GM12878 (cell line): ENCODE measurements around the gene DLL1. TPM values are rescaled to one million over a fixed set of nuclear protein-coding genes. Genes with fewer than 3 reads are reported as not detected.

ENCODE experiments used
- ATAC-seq: fragments of 200-7000 bp; cut with Tn5 transposase; 3 replicates; pipeline ENCODE4 v1.9.1; 2020; ENCODE audit warnings: mild to moderate bottlenecking, moderate library complexity
- BruUV-seq: library from RNA; stranded (reverse); fragments of 400-500 nt; replicated peaks from 2 replicates; lab custom pipeline; 2021; lab: Mats Ljungman, UMichigan
- CTCF ChIA-PET: fragments of 300-600 bp; sonication (Branson Sonifier 250); formaldehyde crosslinking; extraction: SDS; loops from one replicate; lab custom pipeline; 2021; ENCODE audit warnings: inconsistent platforms; lab: Yijun Ruan, JAX
- POLR2A ChIA-PET: fragments of 350-600 bp; formaldehyde crosslinking; extraction: SDS; loops from one replicate; lab custom pipeline; 2021; ENCODE audit warnings: inconsistent platforms; lab: Charles Lee
- RAD21 ChIA-PET: fragments of 300-600 bp; sonication (Branson Sonifier 250); formaldehyde crosslinking; loops from one replicate; lab custom pipeline; 2023; ENCODE audit warnings: antibody characterized with exemption; ENCODE audit not compliant: unreplicated experiment; lab: Charles Lee
- SMC1A ChIA-PET: fragments of 300-600 bp; sonication (Branson Sonifier 250); formaldehyde crosslinking; loops from one replicate; lab custom pipeline; 2023; ENCODE audit not compliant: unreplicated experiment, uncharacterized antibody; lab: Charles Lee
- DNase-seq: peaks from one replicate; pipeline ENCODE4 v3.0.0-alpha.2; 2011; ENCODE audit warnings: low read depth, low spot score
- FAIRE-seq: peaks from 3 replicates; lab custom pipeline; 2011; peaks lifted over from hg19 to GRCh38; lab: Jason Lieb, UNC
- H2AFZ ChIP-seq: 2 replicates; pipeline ENCODE4 v1.6.0; 2011; ENCODE audit warnings: low read depth, low read length, control low read depth; ENCODE audit not compliant: control insufficient read depth
- H3K27ac ChIP-seq: 2 replicates; pipeline ENCODE4 v1.5.1; 2011; ENCODE audit warnings: control low read depth; ENCODE audit not compliant: control insufficient read depth, insufficient read depth
- H3K27me3 ChIP-seq, 2 experiments: replicated peaks in 1 of 2; 2 replicates each; pipeline versions ENCODE4 v1.6.0 to v1.6.1; 2011; ENCODE audit warnings: low read length in 1 of 2; ENCODE audit not compliant: control insufficient read depth in 2 of 2, insufficient read depth in 2 of 2
- H3K36me3 ChIP-seq, 2 experiments: 2 replicates each; pipeline ENCODE4 v1.5.1; 2011; ENCODE audit warnings: low read length in 1 of 2; ENCODE audit not compliant: control insufficient read depth in 2 of 2, insufficient read depth in 2 of 2
- H3K4me1 ChIP-seq: 2 replicates; pipeline ENCODE4 v1.6.1; 2011; ENCODE audit warnings: mild to moderate bottlenecking, low read length, moderate library complexity, mixed read lengths; ENCODE audit not compliant: control insufficient read depth, insufficient read depth
- H3K4me2 ChIP-seq: 2 replicates; pipeline ENCODE4 v1.6.0; 2011; ENCODE audit warnings: control low read depth; ENCODE audit not compliant: control insufficient read depth, insufficient read depth
- H3K4me3 ChIP-seq: fragments of 200-600 bp; sonication (generic); 2 replicates; pipeline ENCODE4 v1.5.1; 2016
- H3K79me2 ChIP-seq: 2 replicates; pipeline ENCODE4 v1.6.0; 2011; ENCODE audit warnings: low read length; ENCODE audit not compliant: control insufficient read depth, insufficient read depth
- H3K9ac ChIP-seq: 2 replicates; pipeline ENCODE4 v1.8.0; 2011; ENCODE audit warnings: low read length, control low read depth, mixed read lengths; ENCODE audit not compliant: control insufficient read depth, insufficient read depth
- H3K9me3 ChIP-seq: replicated peaks from 3 replicates; pipeline ENCODE4 v1.5.1; 2011; ENCODE audit warnings: mild to moderate bottlenecking, low read length; ENCODE audit not compliant: control insufficient read depth, insufficient read depth
- H4K20me1 ChIP-seq: 2 replicates; pipeline ENCODE4 v1.6.0; 2011; ENCODE audit not compliant: control insufficient read depth, insufficient read depth
- BRCA1 ChIP-seq: IDR thresholded peaks from 2 replicates; pipeline ENCODE4 v1.6.1; 2011; ENCODE audit warnings: low read depth, low read length, improper control_type of control experiment
- ESRRA ChIP-seq: IDR thresholded peaks from 2 replicates; pipeline ENCODE4 v1.6.1; 2012; ENCODE audit warnings: mild to moderate bottlenecking, low read length, improper control_type of control experiment
- GABPA ChIP-seq: IDR thresholded peaks from 2 replicates; pipeline ENCODE4 v1.6.1; 2014; ENCODE audit warnings: antibody characterized with exemption, low read depth, mild to moderate bottlenecking, inconsistent platforms
- HDGF ChIP-seq: fragments of 450-650 bp; IDR thresholded peaks from 2 replicates; pipeline ENCODE4 v1.6.1; 2016; ENCODE audit warnings: antibody characterized with exemption
- RCOR1 ChIP-seq: conservative IDR thresholded peaks from 2 replicates; pipeline ENCODE4 v1.6.1; 2012; ENCODE audit warnings: low read depth, low read length, improper control_type of control experiment
- SUZ12 ChIP-seq: fragments of 200-600 bp; sonication (generic); IDR thresholded peaks from one replicate; pipeline ENCODE4 v1.6.1; 2018; ENCODE audit warnings: antibody characterized with exemption, mild to moderate bottlenecking; ENCODE audit not compliant: unreplicated experiment
- ZNF207 ChIP-seq: fragments of 450-650 bp; IDR thresholded peaks from 2 replicates; pipeline ENCODE4 v1.6.1; 2014; ENCODE audit warnings: antibody characterized with exemption, mild to moderate bottlenecking, borderline replicate concordance
- ZNF384 ChIP-seq: IDR thresholded peaks from 2 replicates; pipeline ENCODE4 v1.6.1; 2012; ENCODE audit warnings: low read depth, mild to moderate bottlenecking, low read length, improper control_type of control experiment, borderline replicate concordance
- ZNF622 ChIP-seq: fragments of 450-650 bp; IDR thresholded peaks from 2 replicates; pipeline ENCODE4 v1.6.1; 2017; ENCODE audit warnings: mild to moderate bottlenecking, inconsistent platforms
- WGBS: methylation state at CpG from one replicate; pipeline ENCODE4 v1.1.6; 2016; ENCODE audit warnings: low lambda C conversion rate; ENCODE audit not compliant: insufficient replicate concordance, insufficient coverage; ENCODE audit errors: missing lambda C conversion rate; 5-methylcytosine and 5-hydroxymethylcytosine counted together
- in situ Hi-C: fragments of 300-500 bp; cut with MboI; formaldehyde crosslinking; loops from 9 replicates; pipeline ENCODE4 v1.14.3; 2018; ENCODE audit warnings: mixed read lengths
- intact Hi-C: fragments of 100-400 bp; cut with micrococcal nuclease; formaldehyde crosslinking; loops from one replicate; pipeline ENCODE4 v1.14.2; 2022; ENCODE audit not compliant: unreplicated experiment
- polyA plus RNA-seq, 11 experiments: library from polyadenylated mRNA; depleted of rRNA in 4 of 11; unstranded in 6 of 11; stranded (reverse) in 5 of 11; fragments of >200 nt; fragmentation: Nextera tagmentation in 4 of 11; fragmentation: Illumina TruSeq in 1 of 11; extraction: Ambion mirVana in 4 of 11; extraction: Trizol in 1 of 11; gene quantifications; 1 replicate in 1 of 11; 2 replicates in 10 of 11; pipeline versions ENCODE4 v1.2.1 to v1.2.3, GENCODE V29; 2011 to 2016; ENCODE audit warnings: inconsistent platforms in 2 of 11, missing spikeins in 2 of 11, low read depth in 1 of 11
- total RNA-seq, 4 experiments: library from RNA; depleted of rRNA in 3 of 4; stranded (reverse); fragments of >200 nt in 3 of 4; fragmentation: Illumina TruSeq in 1 of 4; extraction: Trizol in 1 of 4; gene quantifications; 2 replicates each; pipeline versions ENCODE4 v1.2.1 to v1.2.3, GENCODE V29; 2013 to 2021
- TF ChIP-seq, protein P1 (sequence below): fragments of 450-650 bp; IDR thresholded peaks from 2 replicates; pipeline ENCODE4 v1.6.1; 2014; ENCODE audit warnings: mild to moderate bottlenecking
- TF ChIP-seq, protein P2 (sequence below): IDR thresholded peaks from 2 replicates; pipeline ENCODE4 v1.6.1; 2011; ENCODE audit warnings: borderline replicate concordance, low read depth, mild to moderate bottlenecking, moderate library complexity, low read length; ENCODE audit not compliant: insufficient read depth, poor library complexity, severe bottlenecking
- TF ChIP-seq, protein P3 (sequence below): IDR thresholded peaks from 2 replicates; pipeline ENCODE4 v1.6.1; 2011; ENCODE audit warnings: borderline replicate concordance, low read depth, mild to moderate bottlenecking, moderate library complexity, mixed read lengths, low read length; ENCODE audit not compliant: insufficient read depth; ENCODE audit errors: extremely low read length

DLL1 gene
- total and polyA plus RNA-seq, 10 of the 15 experiments (the other 5 are each of a cell fraction or from before 2014, with no cell fraction given) = 0.02 to 0.80 (median 0.19) TPM

DNA sequence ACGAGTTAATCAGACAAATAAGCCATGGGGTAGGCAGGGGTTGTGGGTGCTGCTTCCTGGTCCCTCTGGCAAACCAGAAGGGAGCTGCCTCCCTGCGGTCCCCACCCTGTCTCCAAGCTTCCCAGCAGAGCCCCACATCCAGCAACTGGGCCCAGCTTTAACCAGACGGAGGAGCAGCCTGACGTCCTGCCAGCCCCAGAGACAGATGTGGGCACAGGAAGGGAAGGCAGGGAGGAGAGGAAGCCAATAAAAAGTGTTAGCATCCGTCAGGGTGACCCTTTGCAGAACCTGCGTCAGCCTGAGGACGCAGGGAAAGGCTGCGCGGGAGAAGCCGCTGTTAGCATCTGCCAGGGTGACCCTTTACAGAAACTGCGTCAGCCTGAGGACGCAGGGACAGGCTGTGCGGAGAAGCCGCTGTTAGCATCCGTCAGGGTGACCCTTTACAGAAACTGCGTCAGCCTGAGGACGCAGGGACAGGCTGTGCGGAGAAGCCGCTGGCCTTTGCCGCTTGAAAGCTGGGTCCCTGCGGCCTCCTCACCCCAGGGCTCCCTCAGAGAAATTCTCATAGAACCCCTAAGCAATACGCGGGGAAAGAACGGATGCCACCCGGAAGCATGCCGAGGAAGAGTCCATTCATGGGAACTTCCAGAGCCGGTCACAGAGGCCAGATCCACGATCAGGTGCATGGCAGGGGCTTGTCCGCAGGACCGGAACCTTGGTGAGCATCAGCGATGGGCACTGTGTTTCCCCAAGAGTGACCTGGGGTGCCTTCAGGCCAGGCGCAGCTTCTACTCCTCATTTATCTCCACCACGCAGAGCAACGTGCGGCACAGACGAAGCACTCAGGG, 15.9 kb downstream of the DLL1 start:
- intact Hi-C loops (no loop called here), in situ Hi-C loops (no loop called here)
- Histone ChIP-seq H3K27me3 (no peaks in the 10 kb centered on the region; a peak in 1 of 4 replicates), H3K4me1 (peaks cover 13% of the 10 kb centered on the region), H3K4me3 (no peak overlapping the region), H2AFZ (no peak overlapping the region), H3K79me2 (no peaks in the 10 kb centered on the region), H3K9me3 (no peaks in the 10 kb centered on the region; the same call in 2 of the 3 replicates), H4K20me1 (no peaks in the 10 kb centered on the region), H3K9ac (no peak overlapping the region), H3K36me3 (no peaks in the 10 kb centered on the region), H3K27ac (no peak overlapping the region), H3K4me2 (no peak overlapping the region)
- ChIA-PET SMC1A (no interaction called here), RAD21 (no interaction called here), CTCF (interaction anchor here (1.2 kb wide), 1 partner anchor 242 kb away, joined by 3 read pairs; no protein-coding TSS in a partner anchor), POLR2A (no interaction called here)
- no TSS peak for BruUV-seq
- FAIRE-seq = no peak
- 85% methylated on average over 33 of the region's 36 CpGs for WGBS
- no peak for DNase-seq
- TF ChIP-seq RCOR1 = no peak
- no peak for TF ChIP-seq ZNF207
- TF ChIP-seq ZNF622 = no peak
- TF ChIP-seq, protein P1, sequence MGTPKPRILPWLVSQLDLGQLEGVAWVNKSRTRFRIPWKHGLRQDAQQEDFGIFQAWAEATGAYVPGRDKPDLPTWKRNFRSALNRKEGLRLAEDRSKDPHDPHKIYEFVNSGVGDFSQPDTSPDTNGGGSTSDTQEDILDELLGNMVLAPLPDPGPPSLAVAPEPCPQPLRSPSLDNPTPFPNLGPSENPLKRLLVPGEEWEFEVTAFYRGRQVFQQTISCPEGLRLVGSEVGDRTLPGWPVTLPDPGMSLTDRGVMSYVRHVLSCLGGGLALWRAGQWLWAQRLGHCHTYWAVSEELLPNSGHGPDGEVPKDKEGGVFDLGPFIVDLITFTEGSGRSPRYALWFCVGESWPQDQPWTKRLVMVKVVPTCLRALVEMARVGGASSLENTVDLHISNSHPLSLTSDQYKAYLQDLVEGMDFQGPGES = no peak
- no peak for ATAC-seq

DNA sequence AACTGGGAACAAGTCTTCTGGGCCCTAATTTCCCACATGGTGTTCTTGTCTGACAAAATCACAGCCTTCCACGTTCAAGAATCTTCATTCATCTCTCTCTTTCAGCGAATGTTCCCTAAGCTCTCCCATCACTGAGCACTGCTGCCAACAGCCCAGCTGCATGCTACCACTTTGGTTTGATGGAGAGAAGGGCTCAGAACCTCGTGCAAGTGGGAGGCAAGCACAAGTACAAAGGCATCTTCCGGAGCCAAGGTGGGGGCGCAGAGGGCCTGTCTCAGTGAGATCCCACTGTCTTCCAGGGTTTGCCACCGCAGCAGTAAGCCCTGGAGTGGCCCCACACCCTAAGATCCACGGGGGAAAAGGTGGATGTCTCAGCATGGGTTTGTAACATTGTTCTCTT, 17.2 kb downstream of the DLL1 start:
- POLR2A ChIA-PET = no interaction called here
- H3K9ac ChIP-seq = no peak overlapping the region
- H3K9me3 ChIP-seq = no peaks in the 10 kb centered on the region; the same call in 2 of the 3 replicates
- no peak overlapping the region for H3K27ac ChIP-seq
- H3K4me3 ChIP-seq = no peak overlapping the region
- H3K36me3 ChIP-seq = no peaks in the 10 kb centered on the region
- 74% methylated on average over 7 of the region's 7 CpGs for WGBS
- no peaks in the 10 kb centered on the region for H4K20me1 ChIP-seq
- peaks cover 13% of the 10 kb centered on the region for H3K4me1 ChIP-seq
- DNase-seq = no peak
- no peak overlapping the region for H2AFZ ChIP-seq
- SMC1A ChIA-PET = no interaction called here
- no peak for FAIRE-seq
- H3K27me3 ChIP-seq = no peaks in the 10 kb centered on the region; a peak in 1 of 4 replicates
- CTCF ChIA-PET = no interaction called here
- RAD21 ChIA-PET = no interaction called here
- no peak for ATAC-seq
- intact Hi-C loops (loop anchor here (2.0 kb wide), 1 partner anchor 17 kb away; the partner anchor contains the start of gene DLL1), in situ Hi-C loops (no loop called here)
- no peak overlapping the region for H3K4me2 ChIP-seq
- no peaks in the 10 kb centered on the region for H3K79me2 ChIP-seq
- BruUV-seq = no TSS peak
- TF ChIP-seq, protein P2, sequence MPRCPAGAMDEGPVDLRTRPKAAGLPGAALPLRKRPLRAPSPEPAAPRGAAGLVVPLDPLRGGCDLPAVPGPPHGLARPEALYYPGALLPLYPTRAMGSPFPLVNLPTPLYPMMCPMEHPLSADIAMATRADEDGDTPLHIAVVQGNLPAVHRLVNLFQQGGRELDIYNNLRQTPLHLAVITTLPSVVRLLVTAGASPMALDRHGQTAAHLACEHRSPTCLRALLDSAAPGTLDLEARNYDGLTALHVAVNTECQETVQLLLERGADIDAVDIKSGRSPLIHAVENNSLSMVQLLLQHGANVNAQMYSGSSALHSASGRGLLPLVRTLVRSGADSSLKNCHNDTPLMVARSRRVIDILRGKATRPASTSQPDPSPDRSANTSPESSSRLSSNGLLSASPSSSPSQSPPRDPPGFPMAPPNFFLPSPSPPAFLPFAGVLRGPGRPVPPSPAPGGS = no peak
- no peak for TF ChIP-seq GABPA
- no peak for TF ChIP-seq BRCA1
- TF ChIP-seq HDGF = no peak
- TF ChIP-seq, protein P3, sequence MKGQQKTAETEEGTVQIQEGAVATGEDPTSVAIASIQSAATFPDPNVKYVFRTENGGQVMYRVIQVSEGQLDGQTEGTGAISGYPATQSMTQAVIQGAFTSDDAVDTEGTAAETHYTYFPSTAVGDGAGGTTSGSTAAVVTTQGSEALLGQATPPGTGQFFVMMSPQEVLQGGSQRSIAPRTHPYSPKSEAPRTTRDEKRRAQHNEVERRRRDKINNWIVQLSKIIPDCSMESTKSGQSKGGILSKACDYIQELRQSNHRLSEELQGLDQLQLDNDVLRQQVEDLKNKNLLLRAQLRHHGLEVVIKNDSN = no peak
- TF ChIP-seq SUZ12 = no peak
- no peak for TF ChIP-seq ZNF384
- no peak for TF ChIP-seq ESRRA
